WTC11 (cell line): Measurements from ENCODE around the gene CMA1.

ENCODE experiments used
- ATF2 ChIP-seq: sonication (generic); formaldehyde crosslinking; IDR thresholded peaks from 2 replicates; pipeline ENCODE4 v1.8.1; 2022; ENCODE audit warnings: low read depth, missing genetic modification reagents, borderline replicate concordance
- IRF2 ChIP-seq: sonication (generic); formaldehyde crosslinking; IDR thresholded peaks from 2 replicates; pipeline ENCODE4 v1.8.0; 2022; ENCODE audit warnings: low read depth, missing genetic modification reagents, borderline replicate concordance
- NFYB ChIP-seq: sonication (generic); formaldehyde crosslinking; conservative IDR thresholded peaks from 2 replicates; pipeline ENCODE4 v1.8.0; 2022; ENCODE audit warnings: low read depth, missing genetic modification reagents
- OVOL2 ChIP-seq: fragments of 250-450 bp; sonication (Bioruptor Pico); IDR thresholded peaks from 2 replicates; pipeline ENCODE4 v1.9.0; 2021; ENCODE audit warnings: mild to moderate bottlenecking, borderline replicate concordance
- RELA ChIP-seq: sonication (generic); formaldehyde crosslinking; IDR thresholded peaks from 2 replicates; pipeline ENCODE4 v1.8.1; 2022; ENCODE audit warnings: missing genetic modification reagents, mild to moderate bottlenecking, borderline replicate concordance
- SP1 ChIP-seq: sonication (generic); formaldehyde crosslinking; conservative IDR thresholded peaks from 2 replicates; pipeline ENCODE4 v1.8.1; 2022; ENCODE audit warnings: missing genetic modification reagents
- TEAD4 ChIP-seq: sonication (generic); formaldehyde crosslinking; IDR thresholded peaks from 2 replicates; pipeline ENCODE4 v1.8.0; 2022; ENCODE audit warnings: mild to moderate bottlenecking, missing genetic modification reagents
- ZBTB21 ChIP-seq: sonication (generic); formaldehyde crosslinking; IDR thresholded peaks from 2 replicates; pipeline ENCODE4 v1.8.1; 2023; ENCODE audit warnings: mild to moderate bottlenecking, missing genetic modification reagents, borderline replicate concordance
- ZNF121 ChIP-seq: sonication (generic); formaldehyde crosslinking; IDR thresholded peaks from 2 replicates; pipeline ENCODE4 v1.8.0; 2023; ENCODE audit warnings: missing genetic modification reagents
- TF ChIP-seq, protein P1 (sequence below): fragments of 200-600 bp; IDR thresholded peaks from 2 replicates; pipeline ENCODE4 v1.8.0; 2022; ENCODE audit warnings: antibody characterized with exemption
- TF ChIP-seq, protein P2 (sequence below): sonication (generic); formaldehyde crosslinking; IDR thresholded peaks from 2 replicates; pipeline ENCODE4 v1.8.1; 2023; ENCODE audit warnings: mild to moderate bottlenecking, missing genetic modification reagents, borderline replicate concordance

- TF ChIP-seq ZBTB21 (no peak), RELA (CRISPR knock-in tag) (no peak), TEAD4 (no peak), SP1 (no peak), ATF2 (CRISPR knock-in tag) (no peak), ZNF121 (CRISPR knock-in tag) (no peak), IRF2 (CRISPR knock-in tag) (no peak), NFYB (CRISPR knock-in tag) (no peak), OVOL2 (CRISPR knock-in tag) (no peak)
- TF ChIP-seq, protein P1, sequence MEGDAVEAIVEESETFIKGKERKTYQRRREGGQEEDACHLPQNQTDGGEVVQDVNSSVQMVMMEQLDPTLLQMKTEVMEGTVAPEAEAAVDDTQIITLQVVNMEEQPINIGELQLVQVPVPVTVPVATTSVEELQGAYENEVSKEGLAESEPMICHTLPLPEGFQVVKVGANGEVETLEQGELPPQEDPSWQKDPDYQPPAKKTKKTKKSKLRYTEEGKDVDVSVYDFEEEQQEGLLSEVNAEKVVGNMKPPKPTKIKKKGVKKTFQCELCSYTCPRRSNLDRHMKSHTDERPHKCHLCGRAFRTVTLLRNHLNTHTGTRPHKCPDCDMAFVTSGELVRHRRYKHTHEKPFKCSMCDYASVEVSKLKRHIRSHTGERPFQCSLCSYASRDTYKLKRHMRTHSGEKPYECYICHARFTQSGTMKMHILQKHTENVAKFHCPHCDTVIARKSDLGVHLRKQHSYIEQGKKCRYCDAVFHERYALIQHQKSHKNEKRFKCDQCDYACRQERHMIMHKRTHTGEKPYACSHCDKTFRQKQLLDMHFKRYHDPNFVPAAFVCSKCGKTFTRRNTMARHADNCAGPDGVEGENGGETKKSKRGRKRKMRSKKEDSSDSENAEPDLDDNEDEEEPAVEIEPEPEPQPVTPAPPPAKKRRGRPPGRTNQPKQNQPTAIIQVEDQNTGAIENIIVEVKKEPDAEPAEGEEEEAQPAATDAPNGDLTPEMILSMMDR: no peak
- TF ChIP-seq, protein P2, sequence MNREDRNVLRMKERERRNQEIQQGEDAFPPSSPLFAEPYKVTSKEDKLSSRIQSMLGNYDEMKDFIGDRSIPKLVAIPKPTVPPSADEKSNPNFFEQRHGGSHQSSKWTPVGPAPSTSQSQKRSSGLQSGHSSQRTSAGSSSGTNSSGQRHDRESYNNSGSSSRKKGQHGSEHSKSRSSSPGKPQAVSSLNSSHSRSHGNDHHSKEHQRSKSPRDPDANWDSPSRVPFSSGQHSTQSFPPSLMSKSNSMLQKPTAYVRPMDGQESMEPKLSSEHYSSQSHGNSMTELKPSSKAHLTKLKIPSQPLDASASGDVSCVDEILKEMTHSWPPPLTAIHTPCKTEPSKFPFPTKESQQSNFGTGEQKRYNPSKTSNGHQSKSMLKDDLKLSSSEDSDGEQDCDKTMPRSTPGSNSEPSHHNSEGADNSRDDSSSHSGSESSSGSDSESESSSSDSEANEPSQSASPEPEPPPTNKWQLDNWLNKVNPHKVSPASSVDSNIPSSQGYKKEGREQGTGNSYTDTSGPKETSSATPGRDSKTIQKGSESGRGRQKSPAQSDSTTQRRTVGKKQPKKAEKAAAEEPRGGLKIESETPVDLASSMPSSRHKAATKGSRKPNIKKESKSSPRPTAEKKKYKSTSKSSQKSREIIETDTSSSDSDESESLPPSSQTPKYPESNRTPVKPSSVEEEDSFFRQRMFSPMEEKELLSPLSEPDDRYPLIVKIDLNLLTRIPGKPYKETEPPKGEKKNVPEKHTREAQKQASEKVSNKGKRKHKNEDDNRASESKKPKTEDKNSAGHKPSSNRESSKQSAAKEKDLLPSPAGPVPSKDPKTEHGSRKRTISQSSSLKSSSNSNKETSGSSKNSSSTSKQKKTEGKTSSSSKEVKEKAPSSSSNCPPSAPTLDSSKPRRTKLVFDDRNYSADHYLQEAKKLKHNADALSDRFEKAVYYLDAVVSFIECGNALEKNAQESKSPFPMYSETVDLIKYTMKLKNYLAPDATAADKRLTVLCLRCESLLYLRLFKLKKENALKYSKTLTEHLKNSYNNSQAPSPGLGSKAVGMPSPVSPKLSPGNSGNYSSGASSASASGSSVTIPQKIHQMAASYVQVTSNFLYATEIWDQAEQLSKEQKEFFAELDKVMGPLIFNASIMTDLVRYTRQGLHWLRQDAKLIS (CRISPR knock-in tag): no peak
Measured at GRCh38 chr14:24465805-24466204, 42.3 kb downstream of the CMA1 start.
